Mesothelial cell of epicardium (in vitro differentiated cells): ENCODE results near the gene CYTH4. TPM values are rescaled to one million over a fixed set of nuclear protein-coding genes. Genes with fewer than 3 reads are reported as not detected.

Source experiments
- DNase-seq, 2 experiments: peaks; one replicate each; pipeline ENCODE4 v3.0.0; 2021; ENCODE audit warnings: low spot score in 2 of 2; ENCODE audit not compliant: unreplicated experiment in 2 of 2
- H3K27ac Mint-ChIP-seq: 2 replicates; pipeline ENCODE4 v1.8.0; 2021; ENCODE audit warnings: mixed read lengths
- H3K27me3 Mint-ChIP-seq: 2 replicates; pipeline ENCODE4 v1.8.0; 2021; ENCODE audit warnings: low read depth, mixed read lengths
- H3K36me3 Mint-ChIP-seq: 2 replicates; pipeline ENCODE4 v1.8.0; 2021; ENCODE audit warnings: mixed read lengths
- H3K4me1 Mint-ChIP-seq: 2 replicates; pipeline ENCODE4 v1.8.0; 2021; ENCODE audit warnings: mixed read lengths
- H3K4me3 Mint-ChIP-seq: 2 replicates; pipeline ENCODE4 v1.8.0; 2021; ENCODE audit warnings: mild to moderate bottlenecking, moderate library complexity, mixed read lengths
- H3K9me3 Mint-ChIP-seq: 2 replicates; pipeline ENCODE4 v1.8.0; 2021; ENCODE audit warnings: mixed read lengths
- CTCF ChIP-seq: fragments of 200-600 bp; sonication (generic); IDR thresholded peaks from one replicate; pipeline ENCODE4 v1.5.0; 2021; ENCODE audit warnings: antibody characterized with exemption; ENCODE audit not compliant: unreplicated experiment
- total RNA-seq: library from RNA; stranded (reverse); gene quantifications from 3 replicates; pipeline ENCODE4 v1.2.1, GENCODE V29; 2021

The CYTH4 gene
- total RNA-seq, 1 donor from 2014 or later = not detected

GRCh38 chr22:37299969-37300509 lies 17.7 kb downstream of the CYTH4 start:
- Mint-ChIP-seq H3K27me3 (peaks cover 3% of the 10 kb centered on the region), H3K4me1 (peaks cover 2% of the 10 kb centered on the region), H3K27ac (no peak overlapping the region), H3K9me3 (no peaks in the 10 kb centered on the region), H3K36me3 (no peaks in the 10 kb centered on the region), H3K4me3 (no peak overlapping the region)
- no peak for DNase-seq
- TF ChIP-seq CTCF = no peak

GRCh38 chr22:37300551-37301017 lies 18.3 kb downstream of the CYTH4 start:
- H3K36me3 Mint-ChIP-seq = no peaks in the 10 kb centered on the region
- H3K4me1 Mint-ChIP-seq = peaks cover 2% of the 10 kb centered on the region
- TF ChIP-seq CTCF = no peak
- H3K9me3 Mint-ChIP-seq = no peaks in the 10 kb centered on the region
- peaks cover 3% of the 10 kb centered on the region for H3K27me3 Mint-ChIP-seq
- H3K4me3 Mint-ChIP-seq = no peak overlapping the region
- no peak for DNase-seq
- no peak overlapping the region for H3K27ac Mint-ChIP-seq

- Mint-ChIP-seq H3K4me3 (no peak overlapping the region), H3K27me3 (peaks cover 3% of the 10 kb centered on the region), H3K9me3 (no peaks in the 10 kb centered on the region), H3K4me1 (peaks cover 2% of the 10 kb centered on the region), H3K27ac (no peak overlapping the region), H3K36me3 (no peaks in the 10 kb centered on the region)
- no peak for TF ChIP-seq CTCF
- no peak for DNase-seq
Observed at GRCh38 chr22:37301144-37301830, 19.0 kb downstream of the CYTH4 start.

- Mint-ChIP-seq H3K27me3 (peaks cover 3% of the 10 kb centered on the region), H3K4me1 (peaks cover 15% of the 10 kb centered on the region), H3K4me3 (no peak overlapping the region), H3K36me3 (no peaks in the 10 kb centered on the region), H3K27ac (peak overlapping the region; percentile 34), H3K9me3 (no peaks in the 10 kb centered on the region)
- no peak for DNase-seq
- TF ChIP-seq CTCF = no peak
Observed at GRCh38 chr22:37302674-37303555, 20.6 kb downstream of the CYTH4 start.

- no peak for TF ChIP-seq CTCF
- peak overlapping the region; percentile 3 for H3K27ac Mint-ChIP-seq
- no peak for DNase-seq
- no peak overlapping the region for H3K4me3 Mint-ChIP-seq
- H3K36me3 Mint-ChIP-seq = no peaks in the 10 kb centered on the region
- H3K9me3 Mint-ChIP-seq = no peaks in the 10 kb centered on the region
- peaks cover 20% of the 10 kb centered on the region for H3K4me1 Mint-ChIP-seq
- H3K27me3 Mint-ChIP-seq = peaks cover 3% of the 10 kb centered on the region
Observed at GRCh38 chr22:37303821-37304274, 21.5 kb downstream of the CYTH4 start.
